ENCODE results near the gene SEC16A. TPM values are rescaled to one million over a fixed set of nuclear protein-coding genes. Genes with fewer than 3 reads are reported as not detected.

Gene SEC16A
- total RNA-seq, 1 donor from 2014 or later = 23.4 TPM

GRCh38 chr9:136394312-136395019 lies 88.4 kb downstream of the SEC16A start:
- DNase-seq = no peak

DNA sequence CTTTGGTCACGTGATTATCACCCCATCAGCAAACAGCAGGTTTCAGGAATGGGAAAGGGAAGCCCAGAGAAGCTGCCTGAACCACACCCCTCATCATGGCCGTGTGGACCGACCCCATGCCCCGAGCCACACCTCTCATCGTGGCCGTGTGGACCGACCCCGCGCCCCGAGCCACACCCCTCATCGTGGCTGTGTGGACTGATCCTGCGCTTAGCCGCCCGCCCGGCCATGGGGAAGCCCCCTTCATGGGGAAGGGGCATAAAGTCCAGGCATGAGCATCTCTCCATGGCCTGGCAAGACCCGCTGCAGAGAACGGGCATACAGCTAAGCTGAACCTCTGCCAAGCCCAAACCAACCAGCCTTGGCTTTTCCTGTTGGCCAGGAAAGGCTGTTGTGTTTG lies 89.3 kb downstream of the SEC16A start:
- Histone ChIP-seq H3K27me3 (ENCODE audit: low read depth) (no peaks in the 10 kb centered on the region), H3K36me3 (peaks cover 85% of the 10 kb centered on the region), H3K4me1 (peaks cover 5% of the 10 kb centered on the region), H3K9me3 (replicated peaks) (no peaks in the 10 kb centered on the region), H3K27ac (replicated peaks) (no peak overlapping the region), H3K4me3 (no peak overlapping the region)
- intact Hi-C loops (cut with micrococcal nuclease) = no loop called here
- TF ChIP-seq, protein P1, sequence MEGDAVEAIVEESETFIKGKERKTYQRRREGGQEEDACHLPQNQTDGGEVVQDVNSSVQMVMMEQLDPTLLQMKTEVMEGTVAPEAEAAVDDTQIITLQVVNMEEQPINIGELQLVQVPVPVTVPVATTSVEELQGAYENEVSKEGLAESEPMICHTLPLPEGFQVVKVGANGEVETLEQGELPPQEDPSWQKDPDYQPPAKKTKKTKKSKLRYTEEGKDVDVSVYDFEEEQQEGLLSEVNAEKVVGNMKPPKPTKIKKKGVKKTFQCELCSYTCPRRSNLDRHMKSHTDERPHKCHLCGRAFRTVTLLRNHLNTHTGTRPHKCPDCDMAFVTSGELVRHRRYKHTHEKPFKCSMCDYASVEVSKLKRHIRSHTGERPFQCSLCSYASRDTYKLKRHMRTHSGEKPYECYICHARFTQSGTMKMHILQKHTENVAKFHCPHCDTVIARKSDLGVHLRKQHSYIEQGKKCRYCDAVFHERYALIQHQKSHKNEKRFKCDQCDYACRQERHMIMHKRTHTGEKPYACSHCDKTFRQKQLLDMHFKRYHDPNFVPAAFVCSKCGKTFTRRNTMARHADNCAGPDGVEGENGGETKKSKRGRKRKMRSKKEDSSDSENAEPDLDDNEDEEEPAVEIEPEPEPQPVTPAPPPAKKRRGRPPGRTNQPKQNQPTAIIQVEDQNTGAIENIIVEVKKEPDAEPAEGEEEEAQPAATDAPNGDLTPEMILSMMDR (IDR thresholded peaks at IDR 0.05; ENCODE audit: borderline replicate concordance) = no peak
- no peak for DNase-seq

More at GRCh38 chr9:136394312-136395019, 88.4 kb downstream of the SEC16A start:
- Histone ChIP-seq H3K9me3 (replicated peaks) (no peaks in the 10 kb centered on the region), H3K27me3 (ENCODE audit: low read depth) (no peaks in the 10 kb centered on the region), H3K36me3 (peaks cover 75% of the 10 kb centered on the region), H3K4me3 (no peak overlapping the region), H3K27ac (replicated peaks) (no peak overlapping the region), H3K4me1 (peaks cover 14% of the 10 kb centered on the region)
- TF ChIP-seq, protein P1 (IDR thresholded peaks at IDR 0.05; ENCODE audit: borderline replicate concordance) = no peak
- intact Hi-C loops (cut with micrococcal nuclease) = no loop called here

DNA sequence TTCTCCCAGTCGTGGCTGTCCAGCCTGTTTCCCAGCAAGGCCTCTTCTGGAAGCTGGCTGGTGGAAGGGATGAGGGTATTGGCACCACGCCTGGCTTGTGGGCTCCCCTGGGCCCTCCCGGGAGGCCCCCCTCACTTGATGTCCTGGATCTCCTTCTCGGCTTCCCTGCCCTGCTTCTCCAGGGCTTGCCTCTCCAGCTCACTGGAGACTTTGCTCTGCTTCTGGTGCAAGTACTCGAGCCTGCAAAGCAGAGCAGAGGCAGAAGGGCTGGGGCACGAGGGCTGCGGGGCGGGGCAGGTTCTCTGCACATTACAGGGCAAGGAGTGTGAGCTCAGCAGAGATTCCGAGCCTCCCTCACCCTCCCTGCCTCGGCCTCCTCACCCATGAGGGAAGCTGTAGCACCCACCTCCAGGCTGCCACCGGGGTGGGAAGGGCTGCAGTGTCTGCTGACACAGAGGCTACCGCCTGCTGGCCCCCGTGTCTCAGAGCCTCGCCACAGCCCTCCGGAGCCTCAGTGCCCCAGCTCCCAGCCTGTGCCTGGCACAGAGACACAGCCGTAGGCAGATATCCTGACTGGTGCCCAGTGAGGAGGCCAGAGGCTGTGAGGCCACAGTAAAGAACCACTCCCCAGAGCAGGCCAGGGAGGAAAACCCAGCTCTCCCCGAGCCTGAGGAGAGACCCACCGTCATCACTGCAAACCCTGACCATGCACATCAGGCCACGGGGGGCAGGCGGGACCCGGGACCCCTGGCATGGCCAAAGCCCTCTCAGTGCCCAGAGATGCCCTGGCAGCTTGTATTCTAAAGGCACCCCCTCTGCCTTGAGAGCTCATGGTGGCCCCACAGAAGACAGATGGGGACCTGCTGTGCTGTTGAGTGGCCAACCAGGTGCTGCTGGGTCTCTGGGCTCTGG lies 90.0 kb downstream of the SEC16A start:
- Histone ChIP-seq H3K4me3 (no peak overlapping the region), H3K27me3 (ENCODE audit: low read depth) (no peaks in the 10 kb centered on the region), H3K4me1 (no peaks in the 10 kb centered on the region), H3K9me3 (replicated peaks) (no peaks in the 10 kb centered on the region), H3K27ac (replicated peaks) (no peak overlapping the region), H3K36me3 (peaks cover 92% of the 10 kb centered on the region)
- TF ChIP-seq, protein P1 (IDR thresholded peaks at IDR 0.05; ENCODE audit: borderline replicate concordance) = no peak
- DNase-seq = no peak
- intact Hi-C loops (cut with micrococcal nuclease) = no loop called here

GRCh38 chr9:136391737-136392537 lies 90.9 kb downstream of the SEC16A start:
- intact Hi-C loops (cut with micrococcal nuclease) = no loop called here
- DNase-seq = no peak
- H3K4me1 ChIP-seq = no peaks in the 10 kb centered on the region
- TF ChIP-seq, protein P1 (IDR thresholded peaks at IDR 0.05; ENCODE audit: borderline replicate concordance) = no peak
- H3K36me3 ChIP-seq = peaks cover 97% of the 10 kb centered on the region
- H3K27ac ChIP-seq (replicated peaks) = no peak overlapping the region
- no peaks in the 10 kb centered on the region for H3K27me3 ChIP-seq (ENCODE audit: low read depth)
- H3K4me3 ChIP-seq = no peak overlapping the region
- H3K9me3 ChIP-seq (replicated peaks) = no peaks in the 10 kb centered on the region

Small RNA genes within 50 kb of the gene (microRNA-seq; reads per million reads assigned to microRNA genes)
- not detected for gene MIR4673

Other genes with a start within 250 kb of the SEC16A start
- gene QSOX2, start 237.2 kb downstream of the SEC16A start, total RNA-seq = 8.0 TPM
- gene CCDC187, start 178.9 kb downstream of the SEC16A start, total RNA-seq = not detected
- gene GPSM1, start 155.5 kb downstream of the SEC16A start, total RNA-seq = 69.0 TPM
- 37.6 TPM for gene DNLZ, start 119.3 kb downstream of the SEC16A start, total RNA-seq
- 1.2 TPM for gene CARD9, start 109.4 kb downstream of the SEC16A start, total RNA-seq
- 5.2 TPM for gene SNAPC4, start 82.9 kb downstream of the SEC16A start, total RNA-seq
- 20.1 TPM for gene ENTR1, start 72.4 kb downstream of the SEC16A start, total RNA-seq
- gene PMPCA, start 72.4 kb downstream of the SEC16A start, total RNA-seq = 80.9 TPM
- gene INPP5E, start 43.2 kb downstream of the SEC16A start, total RNA-seq = 10.6 TPM
- 17.6 TPM for gene NOTCH1, start 63.0 kb upstream of the SEC16A start, total RNA-seq
- 81.5 TPM for gene EGFL7, start 179.9 kb upstream of the SEC16A start, total RNA-seq
- gene AGPAT2, start 204.4 kb upstream of the SEC16A start, total RNA-seq = 48.8 TPM
- 21.4 TPM for gene DIPK1B, start 229.5 kb upstream of the SEC16A start, total RNA-seq

Data from left ventricle myocardium inferior (tissue), 1 donor.